LoVo (cell line): Measurements from ENCODE around the gene REX1BD.
A peak's percentile ranks its signal among the peaks of the same experiment; 100 is the strongest.
"Not testable (repeated sequence)": the region's sequence is repeated elsewhere in the genome, so short reads cannot be mapped to it uniquely, and the experiment has no call there.

Experiments
- DNase-seq: peaks from one replicate; pipeline ENCODE4 v3.0.0-alpha.2; 2016; ENCODE audit warnings: low spot score

The REX1BD gene

DNA sequence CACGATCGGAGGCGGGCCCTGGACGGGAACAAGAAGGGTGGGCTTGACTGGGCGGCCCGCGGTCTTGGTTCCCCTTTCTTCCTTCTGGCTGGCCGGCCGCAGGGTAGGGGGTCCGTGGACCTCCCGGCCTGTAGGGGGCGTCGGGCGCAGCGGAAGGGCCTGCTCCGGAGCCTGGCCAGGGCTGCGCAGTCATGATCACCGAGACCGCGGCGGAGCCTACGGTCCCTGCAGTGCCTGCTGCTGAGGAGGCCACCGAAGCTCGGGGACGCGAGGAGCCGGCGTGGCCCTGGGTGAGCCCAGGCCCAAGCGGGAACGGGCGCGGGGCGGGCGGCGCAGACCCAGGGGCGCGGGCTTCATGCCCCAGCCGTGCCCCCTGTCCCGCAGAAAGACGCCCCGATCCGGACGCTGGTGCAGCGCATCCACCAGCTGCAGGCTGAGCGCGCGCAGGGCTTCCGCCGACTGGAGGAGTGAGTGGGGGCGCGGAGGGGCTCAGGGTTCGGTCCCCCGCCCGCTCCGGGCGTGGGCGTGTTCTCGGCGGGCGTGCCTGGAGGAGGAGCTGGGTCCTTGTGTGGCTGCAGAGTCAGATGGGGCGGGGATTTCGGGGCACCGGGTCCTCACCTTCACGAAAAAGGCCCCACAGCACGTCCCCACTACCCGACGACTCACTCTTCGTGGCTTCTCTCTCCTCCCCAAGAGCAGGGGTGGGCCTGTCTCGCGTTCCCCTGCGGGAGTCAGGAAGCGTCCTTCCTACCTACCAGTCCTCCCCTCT lies at the start of gene REX1BD:
TSS of gene REX1BD (plus strand) at position 188 of the 769 bp plus-strand sequence. CDS start at position 192, 4 bp downstream.
- DNase-seq, result peak; percentile 83

DNA sequence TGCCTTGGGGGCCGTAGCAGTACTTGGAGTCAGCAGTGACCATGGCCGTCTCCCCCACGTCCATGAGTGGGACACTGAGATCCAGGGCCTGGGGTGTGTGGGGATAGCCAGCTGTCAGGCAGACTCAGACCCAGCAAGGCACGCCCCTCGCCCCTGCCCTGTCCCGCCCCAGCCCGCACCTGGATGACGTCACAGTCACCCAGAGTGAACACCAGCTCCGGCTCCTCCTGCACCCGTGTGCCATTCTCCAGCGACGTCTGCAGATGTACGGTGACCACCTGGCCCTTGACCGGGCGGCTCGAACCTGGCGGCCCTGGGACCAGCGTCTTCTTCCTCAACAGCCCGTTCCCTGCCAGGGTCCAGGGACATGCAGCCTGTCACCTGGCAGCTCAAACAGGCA lies 49.2 kb upstream of the REX1BD start:
- DNase-seq, result no peak

DNA sequence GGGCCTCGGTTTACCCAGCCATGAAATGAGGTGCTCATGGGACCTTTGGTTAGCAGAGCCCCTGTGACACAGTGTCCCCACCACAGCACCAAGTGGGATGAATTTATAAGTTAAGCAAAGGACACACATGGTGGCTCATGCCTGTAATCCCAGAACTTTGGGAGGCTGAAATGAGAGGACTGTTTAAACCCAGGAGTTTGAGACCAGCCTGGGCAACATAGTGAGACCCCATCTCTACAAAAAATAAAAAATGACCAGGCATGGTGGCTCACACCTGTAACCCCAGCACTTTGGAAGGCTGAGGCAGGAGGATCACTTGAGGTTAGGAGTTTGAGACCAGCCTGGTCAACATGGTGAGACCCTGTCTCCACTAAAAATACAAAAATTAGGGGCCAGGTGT lies 48.4 kb upstream of the REX1BD start:
- not testable (repeated sequence) for DNase-seq

DNA sequence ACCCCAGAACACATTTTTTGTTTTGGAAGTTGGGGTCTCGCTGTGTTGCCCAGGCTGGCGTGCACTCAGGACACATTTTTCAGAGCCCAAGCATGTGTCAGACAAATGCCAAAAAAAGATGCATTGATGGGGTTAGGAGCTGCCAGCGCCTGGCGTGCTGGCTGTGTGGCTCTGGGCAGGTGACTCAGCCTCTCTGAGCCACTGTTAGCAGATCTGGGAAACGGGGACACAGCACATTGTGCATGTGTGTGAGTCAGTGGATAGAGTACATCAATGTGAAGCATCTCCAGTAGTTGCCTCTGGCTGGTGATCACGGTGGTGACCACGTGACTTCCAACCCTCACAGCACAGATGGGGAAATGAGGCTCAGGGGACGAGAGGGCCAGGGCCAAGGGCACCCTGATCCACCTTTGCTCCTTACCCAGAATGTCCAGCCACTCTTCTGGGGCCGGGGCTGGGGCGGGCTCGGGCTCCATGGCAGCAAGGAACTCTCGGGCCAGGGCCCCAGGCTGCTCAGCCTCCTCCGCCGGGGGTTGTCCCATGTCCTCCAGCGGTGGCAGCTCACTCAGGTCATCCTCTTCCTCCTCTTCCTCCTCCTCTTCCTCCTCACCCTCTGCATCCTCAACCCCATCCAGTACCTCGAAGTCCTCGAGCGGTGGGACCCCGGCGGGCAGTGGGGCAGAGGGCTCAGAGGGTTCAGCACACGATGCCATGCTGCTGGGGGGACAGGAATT lies 47.2 kb upstream of the REX1BD start:
- no peak for DNase-seq

DNA sequence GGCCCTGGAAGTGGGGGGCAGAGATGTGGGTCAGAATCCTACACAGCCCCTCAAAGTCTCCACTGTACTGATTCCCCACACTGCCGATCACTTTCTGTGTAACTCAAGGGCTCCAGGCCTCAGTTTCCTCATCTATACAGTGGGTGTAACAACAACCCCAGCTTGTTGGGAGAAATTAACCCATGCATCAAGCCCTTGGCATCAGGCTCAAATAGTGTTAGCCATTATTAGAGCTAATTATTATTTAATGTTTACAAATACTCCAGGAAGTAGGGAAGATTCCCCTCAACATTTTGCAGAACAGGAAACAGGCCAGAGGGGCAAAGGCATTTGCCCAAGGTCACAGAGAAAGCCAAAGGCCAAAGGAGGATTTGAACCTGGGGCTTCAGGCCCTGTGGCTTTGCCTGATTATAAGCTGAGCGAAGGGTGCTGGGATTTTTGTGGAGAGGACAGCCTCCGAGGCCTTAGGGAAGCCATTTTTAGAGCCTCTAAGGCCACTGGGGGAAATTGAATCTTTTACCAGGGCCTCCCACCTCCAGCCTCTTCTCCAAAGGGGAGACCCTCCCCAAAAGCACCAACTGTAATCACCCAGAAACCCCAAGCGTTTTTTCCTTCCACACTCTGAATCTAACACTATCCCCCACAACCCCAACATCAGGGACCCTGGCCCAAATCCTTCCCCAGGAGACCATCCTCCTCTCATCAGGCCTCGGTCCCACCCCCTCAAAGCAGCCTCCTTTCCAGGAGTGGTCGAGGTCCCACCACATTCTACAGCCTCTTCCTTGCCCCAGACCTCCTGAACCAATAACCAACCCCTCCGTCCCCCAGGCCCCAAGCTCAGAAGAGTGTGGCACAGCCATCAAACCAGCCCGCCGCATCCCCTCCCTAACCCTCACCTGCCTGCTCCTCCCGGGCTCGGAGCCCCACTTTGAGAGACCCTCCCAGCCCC lies 46.3 kb upstream of the REX1BD start:
- DNase-seq, result no peak

DNA sequence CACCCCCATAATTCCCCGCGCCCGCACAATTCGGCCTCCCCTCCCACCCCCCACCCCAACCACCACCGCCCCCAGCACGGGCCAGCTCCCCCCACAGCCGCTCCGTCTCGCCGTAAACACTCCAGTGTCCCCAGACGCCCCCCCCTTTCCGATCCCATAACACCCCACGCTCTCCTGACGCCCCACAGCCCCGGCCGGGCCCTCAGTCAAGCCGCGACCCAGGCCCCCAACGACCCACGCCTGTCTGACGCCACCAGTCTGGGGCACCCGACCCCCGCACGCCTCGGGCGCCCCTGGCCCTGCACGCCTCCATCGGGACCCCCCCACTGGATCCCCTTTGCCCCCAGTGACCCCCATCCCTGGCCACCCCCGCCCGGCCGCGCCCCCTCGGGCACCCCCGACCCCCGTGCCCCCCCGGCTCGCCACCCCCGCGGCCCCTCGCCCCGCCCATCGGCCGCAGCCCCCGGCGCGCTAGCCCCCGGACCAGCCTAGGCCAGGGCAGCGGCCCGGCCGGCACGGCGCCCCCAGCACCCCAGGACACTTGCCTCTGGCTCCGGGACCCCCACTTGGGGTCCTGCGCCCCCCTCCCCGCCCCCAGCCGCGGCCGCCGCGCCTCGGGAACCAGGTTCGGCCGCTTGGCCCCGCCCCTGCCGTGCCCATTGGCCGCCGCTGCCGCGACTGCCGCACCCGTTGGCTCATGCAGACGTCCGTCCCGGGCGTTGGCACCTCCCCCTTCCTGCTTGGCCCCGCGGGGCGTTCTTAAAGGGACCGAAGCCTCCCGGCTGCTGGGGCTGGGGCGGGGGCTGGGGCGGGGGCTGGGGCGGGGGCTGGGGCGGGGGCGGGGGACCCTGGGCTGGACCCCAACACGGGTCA lies 45.4 kb upstream of the REX1BD start, which contains the start of gene FKBP8:
TSS of gene FKBP8 (minus strand) at position 633 of the 873 bp plus-strand sequence. CDS start 1,603 bp downstream, outside the sequence.
- DNase-seq, result peak; percentile 91

DNA sequence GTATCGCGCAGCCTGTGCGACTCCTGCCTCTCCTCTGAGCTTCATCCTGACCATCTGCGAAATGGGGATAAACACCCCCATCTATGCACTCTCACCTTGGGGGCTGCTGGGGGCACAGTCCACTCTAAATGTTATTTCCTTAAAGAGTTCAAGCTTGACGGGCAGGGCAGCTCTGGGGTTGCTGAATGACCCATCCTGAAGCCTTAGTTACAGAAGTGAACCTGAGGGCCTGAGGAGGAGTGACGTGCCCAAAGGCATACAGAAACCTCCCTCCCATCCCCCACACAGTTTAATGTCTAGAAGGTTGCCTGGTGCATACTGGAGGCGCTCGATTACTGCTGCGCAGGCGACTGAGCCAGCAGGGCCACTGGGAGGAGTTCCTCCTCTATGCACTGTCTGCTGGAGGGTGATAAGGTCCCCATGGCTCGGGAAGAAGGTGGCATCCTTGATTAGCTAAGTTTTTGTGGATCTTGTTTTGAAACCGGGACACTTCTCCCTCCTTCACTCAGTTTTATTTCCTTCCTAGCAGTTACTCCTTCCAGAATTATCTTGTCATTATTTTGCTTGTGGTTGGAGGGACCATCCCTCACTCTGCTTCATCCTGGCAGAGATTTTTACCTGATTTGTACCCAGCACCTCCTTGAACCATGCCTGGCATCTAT lies 44.7 kb upstream of the REX1BD start:
- DNase-seq, result peak; percentile 66

DNA sequence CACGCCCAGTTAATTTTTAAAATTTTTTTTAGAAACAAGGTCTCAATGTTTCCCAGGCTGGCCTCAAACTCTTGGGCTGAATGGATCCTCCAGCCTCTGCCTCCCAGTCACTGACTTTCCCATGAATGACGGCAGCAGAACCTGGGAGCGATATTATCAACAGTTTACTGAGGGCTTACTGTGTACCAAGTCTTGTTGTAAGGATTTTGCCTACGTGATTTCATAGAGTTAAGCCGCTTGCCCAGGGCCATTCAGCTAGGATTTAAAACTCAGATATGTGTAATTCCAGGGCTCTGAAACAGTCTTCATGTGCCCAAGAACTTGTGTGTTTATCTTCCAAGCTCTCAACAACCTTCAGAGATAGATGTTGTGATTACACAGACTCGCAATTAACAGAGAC lies 37.0 kb upstream of the REX1BD start:
- no peak for DNase-seq

DNA sequence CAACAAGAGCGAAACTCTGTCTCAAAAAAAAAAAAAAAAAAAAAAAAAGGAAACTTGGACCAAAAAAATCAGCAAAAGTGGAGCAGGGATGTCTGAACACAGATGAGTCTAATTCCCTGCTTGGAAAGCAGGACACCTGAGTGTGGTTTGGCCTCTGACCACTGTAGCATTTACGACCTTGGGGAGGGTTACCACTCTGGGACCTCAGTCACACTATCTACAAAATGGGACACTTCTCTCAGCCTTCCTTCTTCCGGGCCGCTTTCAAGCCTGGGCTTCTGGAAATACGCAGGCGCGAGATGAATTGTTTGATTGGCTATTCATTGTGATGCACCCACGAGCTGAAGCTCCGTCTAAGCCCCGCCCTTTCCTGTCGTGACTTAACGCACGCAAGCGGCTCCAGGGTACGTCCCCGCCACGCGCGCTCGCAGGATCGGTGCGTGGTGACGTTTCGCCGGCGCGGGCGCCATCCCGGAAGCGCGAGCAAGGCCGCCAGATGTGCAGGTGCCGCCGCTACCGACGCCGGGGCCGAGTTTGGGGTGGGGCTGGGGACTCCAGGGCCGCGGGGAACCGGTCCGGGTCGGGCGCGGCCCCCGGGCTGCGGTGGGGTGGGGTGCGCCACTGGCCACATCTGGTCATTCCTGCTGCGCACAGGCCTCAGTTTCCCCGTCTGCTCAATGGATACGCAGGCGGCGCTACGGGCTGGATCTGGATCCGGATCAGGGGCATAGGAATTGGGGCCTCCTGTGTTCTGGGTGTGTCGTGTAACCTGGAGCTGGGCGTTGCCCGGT lies 31.0 kb upstream of the REX1BD start, which contains the start of gene KXD1:
TSS of gene KXD1 (plus strand) at position 460 of the 791 bp plus-strand sequence. CDS start 4,187 bp downstream, outside the sequence.
- peak; percentile 99 for DNase-seq

DNA sequence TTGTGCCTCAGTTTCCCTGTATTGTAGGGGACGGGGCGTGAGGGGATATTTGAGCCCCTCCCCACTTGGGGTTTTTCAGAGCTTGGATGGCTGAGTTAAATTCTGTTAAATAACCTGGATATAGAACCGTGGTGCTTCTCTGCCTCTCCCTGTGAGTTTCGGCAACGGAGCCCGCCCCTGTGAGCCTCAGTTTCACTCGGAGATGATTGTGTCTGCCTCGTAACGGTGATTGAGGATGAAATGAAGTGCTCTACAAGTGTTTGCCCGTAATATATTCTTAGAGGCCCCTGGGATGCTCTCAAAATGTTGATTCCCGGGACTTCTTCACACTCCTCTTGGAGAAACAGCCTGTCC lies 30.4 kb upstream of the REX1BD start:
- no peak for DNase-seq

DNA sequence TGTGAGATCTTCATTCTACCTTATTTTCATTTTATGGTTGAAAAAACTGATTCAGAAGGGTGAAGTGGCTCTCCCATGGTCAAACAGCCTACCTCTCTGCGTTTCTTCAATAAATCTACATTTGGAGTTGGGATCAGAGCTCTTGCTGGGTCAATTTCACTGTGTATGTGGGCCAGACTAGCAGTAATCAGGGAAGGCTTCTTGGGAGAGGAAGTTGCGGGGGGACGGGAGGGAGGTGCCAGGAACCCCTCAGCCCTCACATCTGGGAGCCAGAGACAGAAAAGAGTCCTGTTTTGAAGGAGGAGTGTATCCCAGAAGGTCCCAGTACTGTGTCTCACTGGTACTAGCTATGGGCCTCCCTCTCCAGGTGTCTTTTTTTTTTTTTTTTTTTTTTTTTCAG lies 30.0 kb upstream of the REX1BD start:
- no peak for DNase-seq

DNA sequence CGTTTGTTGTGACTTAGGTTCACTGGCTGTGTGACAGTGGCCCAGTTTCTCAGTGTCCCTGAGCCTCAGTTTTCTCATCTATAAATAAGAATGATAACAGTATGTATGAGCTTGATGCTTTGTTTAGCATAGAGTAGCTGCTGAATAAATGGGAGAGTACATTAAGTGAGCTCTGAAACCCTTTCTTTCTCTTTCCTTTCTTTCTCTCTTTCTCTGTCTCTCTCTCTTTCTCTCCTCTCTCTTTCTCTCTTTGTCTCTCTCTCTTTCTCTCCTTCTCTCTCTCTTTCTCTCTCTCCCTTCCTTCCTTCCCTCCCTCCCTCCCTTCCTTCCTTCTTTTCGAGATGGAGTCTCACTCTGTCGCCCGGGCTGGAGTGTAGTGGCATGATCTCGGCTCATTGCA lies 28.9 kb upstream of the REX1BD start:
- DNase-seq, result no peak

DNA sequence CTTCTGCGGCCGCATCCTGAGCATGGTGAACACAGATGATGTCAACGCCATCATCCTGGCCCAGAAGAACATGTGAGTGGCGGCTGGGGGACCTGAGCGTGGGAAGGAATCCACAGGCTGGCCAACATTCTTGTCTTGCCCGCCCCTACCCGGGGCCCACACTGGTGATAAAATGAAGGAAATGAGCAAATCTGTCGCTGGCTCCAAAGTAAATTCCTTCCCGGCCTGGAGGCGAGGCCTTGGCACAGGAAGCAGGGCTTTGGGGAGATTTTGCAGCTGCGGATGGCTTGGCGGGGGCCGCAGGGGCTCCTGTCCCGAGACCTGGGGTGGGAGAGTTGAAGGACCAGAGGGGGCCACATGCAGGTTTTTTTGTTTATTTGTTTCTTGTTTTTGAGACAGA lies 26.5 kb upstream of the REX1BD start:
- no peak for DNase-seq

DNA sequence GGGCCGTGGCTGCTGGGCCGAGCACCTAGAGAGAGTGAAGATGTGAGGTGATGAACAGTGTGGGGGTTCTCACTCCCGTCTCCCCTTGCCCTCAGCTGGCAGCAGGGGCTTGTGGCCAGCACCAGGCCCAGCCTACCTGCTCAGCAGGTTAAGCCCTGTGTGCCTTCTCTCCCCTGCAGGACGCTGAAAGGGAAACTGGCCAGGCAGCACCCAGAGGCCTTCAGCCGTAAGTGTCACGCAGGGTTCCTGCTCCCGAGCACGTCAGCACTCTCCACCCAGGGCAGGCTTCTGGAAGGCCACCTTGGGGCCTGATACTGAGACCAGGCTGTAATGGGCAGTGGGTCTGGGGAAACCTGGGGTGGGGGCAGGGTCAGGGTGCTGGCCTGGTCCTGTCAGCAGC lies 21.6 kb upstream of the REX1BD start:
- DNase-seq, result no peak

DNA sequence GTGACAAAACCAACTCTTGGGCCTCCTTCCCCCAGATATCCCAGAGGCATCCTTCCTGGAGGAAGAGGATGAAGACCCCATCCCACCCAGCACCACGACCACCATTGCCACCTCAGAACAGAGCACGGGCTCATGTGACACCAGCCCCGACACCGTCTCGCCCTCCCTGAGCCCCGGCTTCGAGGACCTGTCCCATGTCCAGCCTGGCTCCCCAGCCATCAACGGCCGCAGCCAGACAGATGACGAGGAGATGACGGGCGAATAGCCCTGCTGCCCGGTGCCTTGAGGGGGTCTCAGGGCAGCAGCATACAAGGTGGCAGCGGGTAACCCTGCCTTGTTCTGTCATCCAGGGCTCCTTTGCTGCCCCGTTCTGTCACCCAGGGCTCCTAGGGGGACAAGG lies 20.2 kb upstream of the REX1BD start:
- DNase-seq, result no peak

DNA sequence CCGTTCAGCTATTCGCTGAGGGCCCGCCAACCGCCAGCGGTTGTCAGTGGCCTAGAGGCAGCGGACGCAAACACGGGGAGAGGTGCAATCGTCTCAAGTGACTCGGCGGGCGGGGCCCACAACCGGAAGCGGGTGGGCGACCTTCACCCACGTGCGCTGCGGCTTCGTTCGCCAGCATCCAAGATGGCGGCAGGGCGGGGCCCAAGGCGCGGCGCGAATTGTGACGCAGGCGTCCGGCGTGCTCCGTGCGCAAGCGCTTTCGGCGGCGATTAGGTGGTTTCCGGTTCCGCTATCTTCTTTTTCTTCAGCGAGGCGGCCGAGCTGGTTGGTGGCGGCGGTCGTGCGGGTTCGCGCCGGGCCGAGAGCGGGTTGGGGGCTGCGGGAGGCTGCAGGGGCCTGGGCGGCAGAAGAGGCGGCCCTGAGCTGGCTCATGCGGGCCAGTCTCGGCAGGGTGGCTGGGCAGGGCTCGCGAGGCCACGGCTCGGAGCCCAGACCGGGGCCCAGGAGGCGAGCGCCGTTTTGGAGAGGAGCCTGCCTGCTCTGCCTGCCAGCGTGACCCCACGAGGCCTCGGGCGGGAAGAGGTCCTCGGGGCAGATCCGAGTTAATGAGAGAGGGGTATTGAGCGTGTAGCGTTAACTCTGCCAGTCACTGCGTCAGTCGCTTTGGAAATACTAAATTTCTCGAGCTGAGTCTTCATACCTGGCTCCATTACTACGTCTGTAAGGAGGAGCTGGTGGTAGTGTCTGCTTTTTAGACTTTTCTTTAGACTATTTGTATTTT lies 16.8 kb upstream of the REX1BD start, which contains the start of gene UBA52:
TSS of gene UBA52 (plus strand) at position 294 of the 781 bp plus-strand sequence. CDS start 1,444 bp downstream, outside the sequence.
- DNase-seq, result peak; percentile 99

DNA sequence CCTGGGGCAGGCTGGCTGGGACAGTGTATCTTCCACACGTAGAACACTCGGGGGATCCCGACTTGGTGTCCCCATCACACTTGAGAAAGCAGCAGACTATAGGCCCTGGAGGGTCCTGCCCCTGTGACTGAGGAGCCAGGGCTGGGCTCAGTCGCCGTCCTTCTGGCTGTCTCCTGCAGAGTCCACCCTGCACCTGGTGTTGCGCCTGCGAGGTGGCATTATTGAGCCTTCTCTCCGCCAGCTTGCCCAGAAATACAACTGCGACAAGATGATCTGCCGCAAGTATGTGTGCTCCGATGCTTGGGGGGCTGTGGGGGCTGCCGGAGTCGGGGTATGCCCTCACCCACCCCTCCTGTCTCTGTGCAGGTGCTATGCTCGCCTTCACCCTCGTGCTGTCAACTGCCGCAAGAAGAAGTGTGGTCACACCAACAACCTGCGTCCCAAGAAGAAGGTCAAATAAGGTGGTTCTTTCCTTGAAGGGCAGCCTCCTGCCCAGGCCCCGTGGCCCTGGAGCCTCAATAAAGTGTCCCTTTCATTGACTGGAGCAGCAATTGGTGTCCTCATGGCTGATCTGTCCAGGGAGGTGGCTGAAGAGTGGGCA lies 13.8 kb upstream of the REX1BD start:
- no peak for DNase-seq

DNA sequence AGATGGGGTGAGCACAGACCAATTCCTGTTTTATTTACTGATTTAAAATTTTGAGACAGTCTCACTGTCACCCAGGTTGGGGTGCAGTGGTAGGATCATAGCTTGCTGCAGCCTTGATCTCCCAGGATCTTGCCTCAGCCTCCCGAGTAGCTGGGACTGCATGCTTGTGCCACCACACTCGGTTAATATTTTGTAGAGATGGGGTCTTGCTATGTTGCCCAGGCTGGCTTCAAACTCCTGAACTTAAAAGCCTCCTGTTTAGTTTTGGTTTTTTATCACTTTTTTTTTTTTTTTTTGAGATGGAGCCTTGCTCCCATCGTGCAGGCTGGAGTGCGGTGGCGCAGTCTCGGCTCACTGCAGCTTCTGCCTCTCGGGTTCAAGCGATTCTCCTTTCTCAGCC lies 12.2 kb upstream of the REX1BD start:
- no peak for DNase-seq
